GM21786 (cell line): ENCODE results near the gene GPC6.

Experiments
- ATAC-seq: cut with Tn5 transposase; IDR thresholded peaks from one replicate; pipeline ENCODE4 v1.9.1; 2021; ENCODE audit not compliant: unreplicated experiment

GPC6 gene

GRCh38 chr13:94073007-94073744 lies 846.6 kb downstream of the GPC6 start:
- ATAC-seq = no peak

GRCh38 chr13:94079876-94080275 lies 853.3 kb downstream of the GPC6 start:
- ATAC-seq = no peak

GRCh38 chr13:94080527-94080926 lies 853.9 kb downstream of the GPC6 start:
- ATAC-seq = no peak

GRCh38 chr13:94087100-94087499 lies 860.5 kb downstream of the GPC6 start:
- no peak for ATAC-seq

- no peak for ATAC-seq
These were observed 862.1 kb downstream of the GPC6 start for GRCh38 chr13:94088742-94089141.

GRCh38 chr13:94090773-94091480 lies 864.3 kb downstream of the GPC6 start:
- no peak for ATAC-seq

GRCh38 chr13:94093652-94094315 lies 867.2 kb downstream of the GPC6 start:
- ATAC-seq = no peak

- no peak for ATAC-seq
These were observed 883.2 kb downstream of the GPC6 start for GRCh38 chr13:94109715-94110374.

- ATAC-seq = no peak
These were observed 885.6 kb downstream of the GPC6 start for GRCh38 chr13:94112227-94112626.

GRCh38 chr13:94112731-94113130 lies 886.1 kb downstream of the GPC6 start:
- ATAC-seq = no peak

- no peak for ATAC-seq
These were observed 886.6 kb downstream of the GPC6 start for GRCh38 chr13:94113245-94113644.

- no peak for ATAC-seq
These were observed 887.6 kb downstream of the GPC6 start for GRCh38 chr13:94114166-94114565.

GRCh38 chr13:94115054-94115453 lies 888.4 kb downstream of the GPC6 start:
- ATAC-seq = no peak

GRCh38 chr13:94119360-94119936 lies 892.8 kb downstream of the GPC6 start:
- ATAC-seq = no peak

- ATAC-seq = no peak
These were observed 894.3 kb downstream of the GPC6 start for GRCh38 chr13:94120878-94121277.

GRCh38 chr13:94121686-94122085 lies 895.1 kb downstream of the GPC6 start:
- ATAC-seq = no peak

GRCh38 chr13:94122300-94122915 lies 895.8 kb downstream of the GPC6 start:
- no peak for ATAC-seq

- ATAC-seq = no peak
These were observed 897.0 kb downstream of the GPC6 start for GRCh38 chr13:94123557-94123956.

- ATAC-seq = no peak
These were observed 901.8 kb downstream of the GPC6 start for GRCh38 chr13:94128430-94128829.

- no peak for ATAC-seq
These were observed 902.9 kb downstream of the GPC6 start for GRCh38 chr13:94129490-94129894.

- no peak for ATAC-seq
These were observed 912.2 kb downstream of the GPC6 start for GRCh38 chr13:94138831-94139230.
